HG02588 (cell line): Measurements from ENCODE around the gene TUBB4A.

Experiments used
- ATAC-seq: cut with Tn5 transposase; IDR thresholded peaks from one replicate; pipeline ENCODE4 v1.9.1; 2021; ENCODE audit warnings: mild to moderate bottlenecking, moderate library complexity; ENCODE audit not compliant: unreplicated experiment

TUBB4A gene

DNA sequence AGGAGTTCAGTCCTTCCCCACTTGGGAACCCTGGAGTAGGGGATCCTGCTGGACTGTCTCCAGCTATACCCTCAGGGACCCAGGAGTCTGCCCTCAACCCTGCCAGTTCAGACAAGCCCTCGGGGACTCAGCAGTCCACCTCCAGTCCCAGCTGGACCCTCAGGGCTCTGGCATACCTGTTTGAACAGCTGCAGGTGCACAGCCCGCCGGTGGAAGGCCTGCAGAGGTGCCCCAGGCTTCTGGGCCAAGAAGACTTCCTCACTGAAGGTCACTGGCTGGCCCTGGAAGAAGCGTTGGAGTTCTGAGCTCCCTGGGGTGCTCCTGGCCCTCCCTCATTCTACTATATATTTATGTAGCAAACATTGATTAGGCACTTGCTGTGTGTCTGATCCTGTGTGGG, 29.4 kb downstream of the TUBB4A start:
- ATAC-seq, result no peak

DNA sequence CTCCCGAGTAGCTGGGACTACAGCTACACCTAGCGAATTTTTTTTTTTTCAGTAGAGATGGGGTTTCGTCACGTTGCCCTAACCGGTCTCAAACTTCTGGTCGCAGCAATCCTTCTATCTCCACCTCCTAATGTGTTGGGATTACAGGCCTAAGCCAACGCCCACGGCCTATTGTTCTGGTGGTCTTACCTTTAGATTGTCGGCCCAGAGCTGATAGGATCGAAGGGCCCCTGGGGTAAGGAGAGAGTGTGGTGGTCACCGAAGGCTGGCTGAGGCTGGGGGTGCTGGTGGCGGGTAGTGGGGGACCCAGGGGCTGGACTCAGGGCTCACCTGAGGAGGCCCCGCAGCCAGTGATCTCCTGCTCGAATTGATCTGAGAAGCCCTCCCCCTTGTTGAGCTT, 31.0 kb downstream of the TUBB4A start:
- ATAC-seq, result no peak

DNA sequence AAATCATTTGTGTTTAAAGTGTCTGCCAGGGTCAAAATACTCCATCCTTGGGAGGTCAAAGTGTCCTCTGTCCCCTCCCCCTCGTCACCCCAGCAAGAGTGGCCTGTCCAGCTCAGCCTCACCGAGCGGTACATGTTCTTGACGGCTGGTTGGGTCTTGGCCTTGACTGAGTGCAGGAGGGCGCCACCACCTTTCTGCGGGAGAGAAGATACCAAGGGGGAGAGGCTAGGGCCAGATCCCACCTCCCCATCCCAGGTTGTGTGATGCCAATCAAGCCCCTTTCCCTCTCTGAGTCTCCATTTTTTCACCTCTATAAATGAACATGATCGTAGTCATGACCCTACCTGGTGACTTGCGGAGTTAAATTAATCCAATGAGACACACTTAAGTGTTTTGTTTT, 31.9 kb downstream of the TUBB4A start:
- no peak for ATAC-seq

DNA sequence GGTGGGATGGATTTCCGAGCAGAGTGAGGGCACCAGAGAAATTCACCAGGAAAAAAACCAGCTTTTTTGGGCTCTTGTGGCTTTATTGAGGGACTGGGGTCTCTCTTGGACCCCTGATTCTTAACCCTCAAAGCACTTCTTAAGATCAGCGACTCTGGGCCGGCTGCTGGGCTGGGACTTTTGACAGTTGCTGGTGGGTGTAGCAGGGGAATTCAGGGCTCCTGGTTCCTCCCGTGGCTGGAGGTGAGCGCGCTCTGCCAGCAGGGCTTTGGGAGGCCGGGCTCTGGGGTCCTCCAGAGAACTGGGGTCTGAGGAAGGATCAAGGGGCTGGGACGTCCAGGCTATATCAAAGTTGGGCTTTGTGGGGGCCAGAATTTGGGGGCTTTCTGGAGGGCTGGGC, 34.7 kb downstream of the TUBB4A start:
- ATAC-seq, result no peak

DNA sequence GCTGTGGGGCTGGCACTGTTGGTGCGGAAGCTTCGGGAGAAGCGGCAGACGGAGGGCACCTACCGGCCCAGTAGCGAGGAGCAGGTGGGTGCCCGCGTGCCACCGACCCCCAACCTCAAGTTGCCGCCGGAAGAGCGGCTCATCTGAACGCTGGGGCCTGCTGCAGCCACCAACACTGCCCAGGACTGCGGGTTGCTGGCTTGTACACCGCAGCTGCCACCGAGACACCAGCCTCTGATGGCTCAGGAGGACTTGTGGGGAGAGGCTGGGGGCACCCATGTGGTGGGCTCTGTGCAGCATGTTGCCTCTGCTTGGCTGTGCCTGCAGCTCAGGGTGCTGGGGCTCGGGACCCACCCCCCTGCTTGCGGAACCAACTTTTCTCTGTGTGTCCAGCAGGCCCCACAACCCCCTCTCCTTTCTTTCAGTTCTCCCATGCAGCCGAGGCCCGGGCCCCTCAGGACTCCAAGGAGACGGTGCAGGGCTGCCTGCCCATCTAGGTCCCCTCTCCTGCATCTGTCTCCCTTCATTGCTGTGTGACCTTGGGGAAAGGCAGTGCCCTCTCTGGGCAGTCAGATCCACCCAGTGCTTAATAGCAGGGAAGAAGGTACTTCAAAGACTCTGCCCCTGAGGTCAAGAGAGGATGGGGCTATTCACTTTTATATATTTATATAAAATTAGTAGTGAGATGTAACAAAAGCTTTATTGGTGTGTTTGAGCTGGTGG, 35.4 kb downstream of the TUBB4A start:
- no peak for ATAC-seq

DNA sequence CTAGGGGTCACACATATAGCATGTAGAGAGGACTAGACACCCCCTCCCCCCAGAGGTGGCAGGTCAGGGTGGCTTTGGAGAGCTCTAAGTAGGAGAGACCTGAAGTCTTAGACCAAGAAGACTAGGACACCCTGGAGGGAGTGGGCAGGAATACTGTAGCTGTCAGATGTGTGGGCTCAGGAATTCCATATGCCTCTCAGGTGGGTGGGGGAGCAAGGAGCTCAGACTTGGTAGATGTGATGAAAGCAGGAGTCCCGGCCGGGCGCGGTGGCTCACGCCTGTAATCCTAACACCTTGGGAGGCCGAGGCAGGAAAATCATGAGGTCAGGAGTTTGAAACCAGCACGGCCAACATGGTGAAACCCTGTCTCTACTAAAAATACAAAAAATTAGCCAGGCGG, 36.4 kb downstream of the TUBB4A start:
- no peak for ATAC-seq

DNA sequence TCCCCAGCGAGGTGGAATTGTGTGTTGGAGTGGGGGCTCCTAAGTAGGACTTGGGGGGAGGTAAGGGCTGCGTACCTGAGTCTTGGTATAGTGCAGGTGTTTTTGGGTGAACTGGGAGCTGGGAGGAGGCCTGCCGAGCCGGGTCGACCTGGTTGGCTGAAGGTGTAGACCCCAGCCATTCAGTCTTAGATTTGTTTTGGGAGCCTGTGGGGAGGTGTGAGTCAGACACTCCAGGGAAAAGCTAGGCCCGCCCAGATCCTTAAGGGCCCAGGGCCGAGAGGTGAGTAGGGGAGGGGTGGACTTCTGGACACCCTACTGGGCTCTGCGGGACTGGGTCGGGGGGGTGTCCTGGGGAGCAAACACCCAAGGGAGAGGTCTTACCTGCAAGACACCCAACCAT, 37.1 kb downstream of the TUBB4A start:
- no peak for ATAC-seq

DNA sequence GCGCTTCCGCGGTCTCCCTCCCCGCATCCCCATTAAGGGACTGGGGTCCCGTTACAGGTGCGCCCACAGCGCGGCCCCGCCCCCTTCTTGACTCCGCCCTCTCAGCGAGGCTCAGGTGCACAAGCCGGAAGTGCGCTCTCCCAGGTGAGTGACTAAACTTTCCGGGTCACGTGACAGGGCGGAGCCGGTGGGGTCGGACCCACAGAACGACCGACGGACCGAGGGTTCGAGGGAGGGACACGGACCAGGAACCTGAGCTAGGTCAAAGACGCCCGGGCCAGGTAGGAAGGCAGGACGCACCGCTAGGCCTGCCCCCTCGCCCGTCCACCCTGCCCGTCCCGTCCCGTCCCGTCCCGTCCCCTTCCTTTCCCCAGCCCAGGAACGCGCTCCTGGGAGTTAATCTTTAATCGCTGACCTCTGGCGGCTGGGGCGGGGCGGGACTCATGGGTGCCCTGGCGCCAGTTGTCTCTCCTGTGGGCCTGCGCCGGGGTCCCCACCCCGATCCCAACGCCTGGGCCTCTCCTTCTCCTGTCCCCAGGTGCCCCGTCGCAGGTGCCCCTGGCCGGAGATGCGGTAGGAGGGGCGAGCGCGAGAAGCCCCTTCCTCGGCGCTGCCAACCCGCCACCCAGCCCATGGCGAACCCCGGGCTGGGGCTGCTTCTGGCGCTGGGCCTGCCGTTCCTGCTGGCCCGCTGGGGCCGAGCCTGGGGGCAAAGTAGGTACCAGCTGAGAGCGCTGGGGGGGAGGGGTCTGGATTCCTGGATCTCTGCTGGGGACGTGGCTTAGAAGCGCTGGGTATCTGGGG, 37.8 kb downstream of the TUBB4A start, which contains the start of gene CRB3:
Gene CRB3, plus strand, starts transcription at position 202 of the 804 bp plus-strand sequence. Its CDS starts 431 bp downstream, at position 633.
- no peak for ATAC-seq

DNA sequence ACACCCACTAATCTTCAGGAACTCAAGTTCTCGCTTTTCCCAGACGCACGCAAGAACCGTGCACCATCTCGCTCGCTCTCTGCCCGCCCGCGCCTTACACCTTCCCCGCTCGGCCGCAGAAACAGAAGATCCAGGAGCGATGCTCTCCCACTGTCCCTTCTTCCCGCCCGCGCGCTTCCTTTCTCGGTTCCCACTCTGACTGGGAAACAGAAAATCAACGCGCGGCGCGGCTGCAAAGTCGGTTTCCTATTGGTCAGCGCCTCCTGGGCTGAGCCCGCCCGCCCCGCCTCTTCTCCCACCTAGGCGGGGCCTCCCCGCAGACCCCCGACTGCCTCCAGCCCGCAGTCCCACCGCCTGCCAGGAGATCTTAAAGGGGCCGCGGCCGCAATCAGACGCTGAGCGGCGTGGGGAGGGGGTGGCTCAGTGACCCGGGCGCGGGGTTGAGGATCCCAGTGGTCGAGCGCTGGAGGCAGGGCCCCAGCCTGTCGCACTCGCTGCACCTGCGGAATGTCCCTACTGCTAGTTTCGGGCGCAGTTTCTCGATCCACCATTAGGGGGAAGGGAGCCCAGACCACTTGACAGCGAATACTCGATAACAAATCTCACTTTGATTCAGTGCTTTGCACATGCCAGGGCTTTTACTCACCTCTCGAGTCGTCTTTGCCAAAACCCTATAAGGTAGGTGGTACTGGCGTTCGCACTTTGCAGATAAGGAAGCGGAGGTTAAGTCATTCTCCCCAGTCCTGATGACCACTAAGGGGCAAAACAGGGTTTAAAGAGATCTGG, 41.8 kb downstream of the TUBB4A start:
- peak; percentile 61 for ATAC-seq

DNA sequence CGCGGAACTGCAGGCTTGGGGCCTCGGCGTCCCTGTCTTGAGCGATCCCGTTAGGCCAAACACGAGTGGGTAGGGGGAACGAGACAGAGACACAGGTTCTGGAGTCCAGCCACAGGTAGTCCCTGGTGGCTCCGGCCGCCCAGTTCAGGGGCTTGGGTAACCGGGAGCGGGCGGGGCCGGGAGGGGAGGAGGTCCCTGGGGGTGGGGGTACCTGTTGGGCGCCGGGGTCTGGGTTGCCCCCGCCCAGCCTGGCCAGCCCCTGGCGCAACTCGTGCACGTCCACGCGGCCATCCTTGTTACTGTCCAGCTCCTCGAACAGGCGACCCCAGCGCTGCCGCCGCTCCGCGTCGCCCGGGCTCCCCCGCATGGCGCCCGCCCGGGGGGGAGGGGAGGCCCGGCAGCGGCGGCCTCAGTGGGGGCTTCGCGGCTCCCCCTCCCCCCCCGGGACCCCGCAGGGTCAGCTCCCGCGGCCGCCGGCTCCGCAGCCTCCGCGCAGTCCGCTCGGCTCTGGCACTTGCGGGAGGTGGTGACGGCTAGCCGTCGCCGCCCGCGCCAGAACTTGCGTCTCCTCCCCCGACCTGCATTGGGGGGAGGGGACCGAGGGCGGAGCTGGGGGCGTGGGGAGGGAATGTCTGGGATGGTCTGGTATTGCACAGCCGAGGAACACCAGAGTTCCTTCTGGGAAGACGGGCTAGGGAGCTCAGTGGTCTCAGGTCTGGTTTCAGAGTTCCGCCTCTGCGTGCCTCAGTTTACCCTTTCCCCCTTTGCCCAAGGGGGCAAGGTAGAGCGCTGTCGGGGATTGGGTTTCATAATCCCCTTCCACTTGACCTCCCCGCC, 42.6 kb downstream of the TUBB4A start, which contains the start of gene SLC25A23:
Gene SLC25A23, minus strand, starts transcription at position 531 of the 837 bp plus-strand sequence. Its CDS starts 164 bp downstream, at position 367.
- peak; percentile 36 for ATAC-seq

DNA sequence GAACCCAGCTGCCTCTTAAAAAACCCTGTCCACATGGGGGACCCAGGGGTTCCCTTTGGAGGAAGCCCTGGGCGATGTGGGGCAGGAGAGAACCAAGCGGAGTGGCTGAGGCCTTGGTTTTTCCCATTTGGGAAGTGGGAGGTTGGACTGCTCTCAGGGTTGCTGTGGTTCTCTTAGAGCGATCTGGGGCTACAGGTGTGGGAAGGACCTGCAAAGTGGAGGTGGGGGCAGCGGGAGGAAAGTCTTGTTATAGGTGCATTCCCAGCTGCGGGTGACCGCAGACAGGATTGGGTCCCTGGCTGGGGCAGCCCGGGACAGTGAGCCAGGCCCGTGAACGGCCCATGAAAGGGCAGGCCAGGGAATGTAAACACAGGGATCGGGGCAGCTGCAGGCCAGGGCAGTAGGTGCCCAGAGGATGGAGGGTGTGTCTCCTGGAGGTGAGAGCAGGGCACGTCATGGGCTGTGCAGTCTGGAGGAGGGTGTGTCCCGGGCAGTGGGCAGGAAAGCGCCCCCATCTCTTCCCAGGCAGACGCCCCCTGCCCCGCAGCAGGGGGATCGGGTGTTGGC, 43.3 kb downstream of the TUBB4A start:
- ATAC-seq, result no peak

DNA sequence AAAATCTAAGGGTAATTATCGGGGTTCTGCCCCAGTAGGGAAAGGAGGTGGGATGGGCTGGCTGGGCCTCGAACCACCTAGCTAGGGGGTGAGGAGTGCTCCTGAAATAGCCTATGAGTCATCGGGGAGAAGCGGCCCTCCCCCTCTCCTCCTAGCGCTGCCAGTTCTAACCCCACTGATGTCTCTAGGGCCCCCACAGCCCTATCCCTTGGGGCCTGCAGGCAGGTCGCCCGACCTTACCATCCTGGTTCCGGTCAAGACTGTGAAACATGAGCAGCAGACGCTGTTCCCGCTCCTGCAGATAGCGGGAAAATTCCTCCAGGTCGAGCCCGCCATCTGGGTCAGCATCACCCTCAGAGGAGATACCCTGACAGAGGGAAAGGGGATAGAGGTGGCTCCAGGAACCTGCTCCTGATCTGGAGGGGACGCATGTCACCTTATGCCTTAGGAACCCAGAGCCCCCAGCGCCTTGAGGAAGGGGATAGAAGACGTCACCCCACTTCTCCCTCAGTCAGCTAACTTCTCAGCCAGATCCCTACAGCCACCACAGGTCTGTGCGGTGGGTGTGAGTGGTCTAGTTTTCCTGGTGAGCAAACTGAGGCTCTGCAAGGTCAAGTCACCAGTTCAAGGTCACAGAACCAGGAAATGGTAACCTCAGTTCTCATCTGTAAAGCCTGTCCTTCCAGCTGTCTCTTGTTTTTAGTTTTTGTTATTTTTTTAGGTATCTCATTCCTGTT, 44.0 kb downstream of the TUBB4A start:
- ATAC-seq, result no peak

DNA sequence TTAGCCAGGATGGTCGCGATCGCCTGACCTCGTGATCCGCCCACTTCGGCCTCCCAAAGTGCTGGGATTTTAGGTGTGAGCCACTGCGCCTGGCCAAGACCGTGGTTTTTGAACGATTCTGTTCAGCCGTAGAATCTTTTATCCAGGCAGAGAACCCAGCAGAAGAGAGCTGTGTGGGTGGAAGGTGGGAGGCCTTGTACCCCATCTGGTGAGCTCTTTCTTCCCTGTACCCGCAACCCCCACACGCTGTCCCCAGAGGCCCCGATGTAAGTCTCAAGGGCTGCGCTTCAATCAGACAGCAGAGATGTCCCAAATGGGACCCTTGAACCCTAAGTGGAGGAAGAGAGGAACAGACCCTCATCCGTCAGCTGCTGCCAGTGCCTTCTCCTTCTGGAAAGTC, 46.2 kb downstream of the TUBB4A start:
- ATAC-seq, result no peak

DNA sequence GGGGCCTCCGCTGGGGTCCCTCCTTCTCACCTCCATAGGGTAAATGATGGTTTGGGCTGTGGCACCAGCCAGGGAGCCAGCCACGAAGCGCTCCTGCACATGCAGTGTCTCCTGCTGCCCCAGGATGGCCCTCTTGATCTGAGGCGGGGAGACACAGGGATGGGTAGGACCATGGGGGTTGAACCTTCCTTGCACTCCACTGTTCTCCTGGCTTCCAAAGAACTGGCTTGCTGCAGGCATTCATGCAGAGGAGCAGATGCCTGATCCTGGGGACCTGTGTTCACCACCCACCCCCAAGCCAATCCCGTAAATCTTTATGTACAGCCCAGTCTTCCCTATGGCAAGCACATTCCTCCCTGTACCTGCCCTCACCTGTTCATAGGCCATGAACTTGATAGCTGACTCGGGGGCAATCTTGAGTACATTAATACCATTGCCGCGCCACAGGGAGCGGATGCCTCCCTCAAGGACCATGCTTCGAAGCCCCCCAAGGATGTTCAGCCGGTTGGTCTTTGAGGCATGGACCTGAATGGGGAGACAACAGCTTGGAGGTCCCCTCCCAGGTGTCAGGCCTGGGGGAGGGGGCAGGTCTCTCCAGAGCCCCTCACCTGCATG, 48.1 kb downstream of the TUBB4A start:
- ATAC-seq, result no peak

DNA sequence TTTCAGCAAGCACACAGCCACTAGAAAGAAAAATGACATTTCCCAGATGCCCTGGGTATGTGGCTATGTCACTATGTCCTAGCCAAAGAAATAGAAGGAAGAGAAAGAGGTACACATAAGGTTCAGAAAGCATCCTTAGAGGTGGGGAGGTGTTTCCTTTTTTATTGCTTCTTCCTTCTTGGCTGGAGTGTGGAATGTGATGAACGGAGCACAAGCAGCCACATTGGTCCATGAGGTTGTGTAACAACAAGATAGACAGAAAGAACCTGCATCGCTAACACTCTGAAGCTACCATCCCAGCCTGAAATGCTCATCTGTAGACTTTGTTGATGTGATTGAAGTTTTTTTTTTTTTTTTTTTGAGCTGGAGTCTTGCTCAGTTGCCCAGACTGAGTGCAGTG, 49.2 kb downstream of the TUBB4A start:
- no peak for ATAC-seq

DNA sequence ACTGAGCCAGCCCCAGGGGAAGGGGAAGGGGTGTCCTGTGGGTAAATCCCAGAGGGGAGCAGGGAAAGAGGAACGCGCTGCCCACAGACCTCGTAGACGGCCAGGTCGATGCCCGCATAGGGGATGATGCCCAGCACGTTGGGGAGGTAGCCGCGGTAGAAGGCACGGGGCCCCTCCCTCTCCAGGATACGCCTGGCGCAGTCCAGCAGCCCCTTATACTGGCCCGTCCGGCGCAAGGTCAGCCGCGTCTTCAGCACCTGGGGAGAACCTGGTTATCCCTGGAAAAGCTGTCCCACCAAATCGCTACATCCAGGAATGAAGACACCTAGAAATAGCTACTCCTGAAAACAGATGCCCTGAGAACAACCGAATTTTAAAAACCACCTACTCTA, 49.9 kb downstream of the TUBB4A start:
- ATAC-seq, result no peak

DNA sequence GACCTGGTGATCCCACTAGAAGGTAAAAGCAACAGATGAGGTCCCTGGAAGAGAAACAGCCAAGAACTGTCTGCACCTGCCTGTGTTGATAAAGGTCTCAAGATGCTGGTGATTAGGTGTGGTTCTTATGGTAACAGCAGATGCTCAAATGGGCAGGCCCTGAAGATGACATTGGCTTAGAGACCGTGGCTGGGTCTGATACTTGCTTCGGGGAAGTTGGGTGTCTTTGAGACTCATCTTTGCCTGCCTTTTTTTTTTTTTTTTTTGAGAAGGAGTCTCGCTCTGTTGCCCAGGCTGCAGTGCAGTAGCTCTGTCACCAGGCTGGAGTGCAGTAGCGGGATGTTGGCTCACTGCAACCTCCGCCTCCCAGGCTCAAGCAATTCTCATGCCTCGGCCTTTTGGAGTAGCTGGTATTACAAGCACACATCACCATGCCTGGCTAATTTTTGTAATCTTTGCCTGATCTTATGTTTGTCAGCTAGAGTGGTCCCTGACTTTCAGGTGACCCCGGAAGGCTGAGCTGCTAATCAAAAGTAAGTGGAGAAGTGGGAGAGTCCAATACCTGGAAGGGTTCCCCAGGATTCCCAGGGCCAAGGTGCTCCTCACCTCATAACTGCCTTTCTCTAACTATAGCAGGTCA, 50.4 kb downstream of the TUBB4A start:
- ATAC-seq, result no peak

DNA sequence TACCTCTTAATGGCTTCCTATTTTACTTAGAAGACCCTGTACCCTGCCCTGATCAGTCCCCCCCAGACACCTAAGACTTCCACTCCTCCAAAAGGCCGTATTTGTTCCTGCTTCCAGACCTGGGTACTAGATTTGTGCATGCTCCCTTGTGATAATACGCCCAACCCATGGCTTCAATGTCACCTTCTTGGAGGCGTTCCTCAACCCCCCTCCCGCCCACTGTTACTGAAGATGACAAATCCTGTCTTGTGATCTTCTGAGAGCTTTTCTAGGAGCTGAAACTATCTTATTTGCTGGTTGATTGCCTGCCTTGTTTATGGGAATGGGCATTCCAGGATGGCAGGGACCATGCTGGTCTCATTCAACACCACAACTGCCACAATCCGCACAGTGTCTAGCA, 51.9 kb downstream of the TUBB4A start:
- no peak for ATAC-seq

DNA sequence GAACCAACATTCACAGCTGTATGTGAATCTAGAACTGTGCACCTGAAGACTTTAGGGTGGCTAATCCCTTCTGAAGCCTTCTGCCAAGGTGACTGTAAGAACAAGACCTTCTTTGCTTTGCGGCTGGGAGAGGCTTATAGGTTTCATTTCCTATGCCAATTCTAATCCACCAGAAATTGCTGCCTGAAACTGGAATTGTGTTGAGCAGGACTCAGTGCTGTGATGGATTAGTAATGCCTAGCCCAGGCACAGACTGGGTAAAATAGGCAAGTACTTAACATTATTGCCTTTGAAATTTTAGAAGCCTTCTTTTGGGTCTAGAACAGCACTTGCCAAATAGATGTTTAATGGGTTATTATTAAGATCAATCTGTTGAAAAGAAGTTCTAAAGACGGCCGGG, 54.1 kb downstream of the TUBB4A start:
- no peak for ATAC-seq
